Liver (tissue), 9 donors: ENCODE data around the gene CCDC91. TPM values are rescaled to one million over a fixed set of nuclear protein-coding genes. Genes with fewer than 3 reads are reported as not detected.

ENCODE experiments used
- DNase-seq: peaks from one replicate; pipeline ENCODE4 v3.0.0-alpha.2; 2017; ENCODE audit warnings: low spot score
- H3K27ac ChIP-seq, 2 donors: one replicate each; pipeline ENCODE4 v1.7.0; 2013; ENCODE audit warnings: inconsistent platforms in 2 of 2, low read length in 2 of 2, control low read depth in 1 of 2, low read depth in 1 of 2, mild to moderate bottlenecking in 1 of 2
- H3K27me3 ChIP-seq, 4 donors: one replicate each; pipeline versions ENCODE4 v1.6.1 to v1.7.0; 2013; ENCODE audit warnings: low read length in 3 of 4, inconsistent platforms in 1 of 4, mild to moderate bottlenecking in 1 of 4, moderate library complexity in 1 of 4; ENCODE audit not compliant: control insufficient read depth in 4 of 4, insufficient read depth in 4 of 4
- H3K36me3 ChIP-seq, 4 donors: one replicate each; pipeline versions ENCODE4 v1.6.1 to v1.7.0; 2013; ENCODE audit warnings: low read length in 3 of 4, mild to moderate bottlenecking in 3 of 4, low read depth in 1 of 4, moderate library complexity in 1 of 4; ENCODE audit not compliant: control insufficient read depth in 4 of 4, insufficient read depth in 3 of 4
- H3K4me1 ChIP-seq, 4 donors: one replicate each; pipeline versions ENCODE4 v1.6.1 to v1.7.0; 2013; ENCODE audit warnings: low read length in 3 of 4, mild to moderate bottlenecking in 3 of 4, moderate library complexity in 1 of 4; ENCODE audit not compliant: control insufficient read depth in 4 of 4, insufficient read depth in 4 of 4
- H3K4me3 ChIP-seq, 3 donors: one replicate each; pipeline versions ENCODE4 v1.6.1 to v1.7.0; 2013; ENCODE audit warnings: low read length in 3 of 3, control low read depth in 1 of 3, low read depth in 1 of 3, mild to moderate bottlenecking in 1 of 3
- H3K9ac ChIP-seq, 2 donors: one replicate each; pipeline ENCODE4 v1.7.0; 2013; ENCODE audit warnings: low read length in 2 of 2, mild to moderate bottlenecking in 2 of 2, moderate library complexity in 2 of 2, control low read depth in 1 of 2, low read depth in 1 of 2
- H3K9me3 ChIP-seq, 4 donors: one replicate each; pipeline versions ENCODE4 v1.6.1 to v1.7.0; 2013; ENCODE audit warnings: low read length in 3 of 4; ENCODE audit not compliant: control insufficient read depth in 4 of 4
- ATF3 ChIP-seq: IDR thresholded peaks from 2 replicates; pipeline ENCODE4 v1.6.1; 2016; ENCODE audit warnings: antibody characterized with exemption
- CTCF ChIP-seq: fragments of 150-350 bp; IDR thresholded peaks from 2 replicates; pipeline ENCODE4 v1.5.1; 2017; ENCODE audit warnings: improper control_type of control experiment, low read depth, low read length; ENCODE audit not compliant: missing input control
- EGR1 ChIP-seq, 2 donors: IDR thresholded peaks; 2 replicates each; pipeline ENCODE4 v1.6.1; 2016 to 2018; ENCODE audit warnings: antibody characterized with exemption in 2 of 2, low read depth in 2 of 2
- FOXA1 ChIP-seq: IDR thresholded peaks from 2 replicates; pipeline ENCODE4 v1.6.1; 2016; ENCODE audit warnings: antibody characterized with exemption
- GABPA ChIP-seq, 2 donors: IDR thresholded peaks in 1 of 2; conservative IDR thresholded peaks in 1 of 2; 2 replicates each; pipeline ENCODE4 v1.6.1; 2016; ENCODE audit warnings: antibody characterized with exemption in 2 of 2, mild to moderate bottlenecking in 1 of 2, moderate library complexity in 1 of 2
- HNF4A ChIP-seq, 2 donors: conservative IDR thresholded peaks; 2 replicates each; pipeline ENCODE4 v1.6.1; 2016; ENCODE audit warnings: antibody characterized with exemption in 2 of 2, mild to moderate bottlenecking in 2 of 2
- HNF4G ChIP-seq: IDR thresholded peaks from 2 replicates; pipeline ENCODE4 v1.6.1; 2016; ENCODE audit warnings: antibody characterized with exemption
- JUND ChIP-seq, 2 donors: IDR thresholded peaks; 2 replicates each; pipeline ENCODE4 v1.6.1; 2016; ENCODE audit warnings: antibody characterized with exemption in 2 of 2
- MAX ChIP-seq: IDR thresholded peaks from 2 replicates; pipeline ENCODE4 v1.6.1; 2016; ENCODE audit warnings: antibody characterized with exemption
- NR2F2 ChIP-seq: IDR thresholded peaks from 2 replicates; pipeline ENCODE4 v1.6.1; 2016; ENCODE audit warnings: antibody characterized with exemption
- RAD21 ChIP-seq, 2 donors: IDR thresholded peaks; 2 replicates each; pipeline ENCODE4 v1.6.1; 2016; ENCODE audit warnings: antibody characterized with exemption in 2 of 2, mild to moderate bottlenecking in 2 of 2
- REST ChIP-seq: IDR thresholded peaks from 2 replicates; pipeline ENCODE4 v1.6.1; 2016; ENCODE audit warnings: antibody characterized with exemption, mild to moderate bottlenecking
- SP1 ChIP-seq: IDR thresholded peaks from 2 replicates; pipeline ENCODE4 v1.6.1; 2018; ENCODE audit warnings: antibody characterized with exemption, mild to moderate bottlenecking
- TAF1 ChIP-seq: conservative IDR thresholded peaks from 2 replicates; pipeline ENCODE4 v1.6.1; 2016; ENCODE audit warnings: antibody characterized with exemption, mild to moderate bottlenecking
- YY1 ChIP-seq: IDR thresholded peaks from 2 replicates; pipeline ENCODE4 v1.6.1; 2016; ENCODE audit warnings: antibody characterized with exemption, mild to moderate bottlenecking
- ZBTB33 ChIP-seq: IDR thresholded peaks from 2 replicates; pipeline ENCODE4 v1.6.1; 2016; ENCODE audit warnings: antibody characterized with exemption
- WGBS: extraction: QIAGEN DNeasy Blood & Tissue Kit; methylation state at CpG from one replicate; pipeline ENCODE4 v1.1.7; 2013; 5-methylcytosine and 5-hydroxymethylcytosine counted together
- polyA plus RNA-seq, 2 donors: library from polyadenylated mRNA; stranded (reverse) in 1 of 2; unstranded in 1 of 2; fragments of 200-250 nt in 1 of 2; fragments of >200 nt in 1 of 2; fragmentation: Nextera tagmentation in 1 of 2; extraction: Ambion mirVana in 1 of 2; gene quantifications; one replicate each; pipeline versions ENCODE4 v1.2.1 to v1.2.3, GENCODE V29; 2013 to 2015
- total RNA-seq, 2 donors: library from RNA; depleted of rRNA; stranded (reverse); fragments of >200 nt; gene quantifications; one replicate each; pipeline ENCODE4 v1.2.3, GENCODE V29; 2014
- donor health status: healthy.
- donor health status: healthy.
- donor health status: healthy.
- donor health status: healthy.
- donor health status: healthy.

Gene CCDC91
- total and polyA plus RNA-seq, 4 donors, result 8.4 to 29.0 (median 15.1) TPM

GRCh38 chr12:28253161-28253641 is 62.9 kb downstream of the CCDC91 start:
- TF ChIP-seq EGR1 (IDR thresholded peaks at IDR 0.05; ENCODE audit: low read depth in 2 of 2) (no peak), MAX (no peak), NR2F2 (no peak), ZBTB33 (no peak), FOXA1 (no peak), JUND (IDR thresholded peaks at IDR 0.05) (no peak), RAD21 (IDR thresholded peaks at IDR 0.05) (no peak), TAF1 (no peak), GABPA (IDR thresholded peaks at IDR 0.05 in 1 of 2, conservative IDR thresholded peaks at IDR 0.05 in 1 of 2) (no peak), CTCF (no peak)
- Histone ChIP-seq H3K27ac (no peak overlapping the region), H3K36me3 (no peaks in the 10 kb centered on the region), H3K9ac (no peak overlapping the region), H3K9me3 (no peaks in the 10 kb centered on the region), H3K4me3 (no peak overlapping the region), H3K4me1 (no peaks in the 10 kb centered on the region), H3K27me3 (no peaks in the 10 kb centered on the region)
- no peak for DNase-seq
- WGBS, result 87% methylated on average over 3 of the region's 3 CpGs

GRCh38 chr12:28257411-28257810 is 67.2 kb downstream of the CCDC91 start:
- Histone ChIP-seq H3K9me3 (no peaks in the 10 kb centered on the region), H3K4me3 (no peak overlapping the region), H3K27ac (no peak overlapping the region), H3K9ac (no peak overlapping the region), H3K27me3 (no peaks in the 10 kb centered on the region), H3K4me1 (no peaks in the 10 kb centered on the region), H3K36me3 (no peaks in the 10 kb centered on the region)
- DNase-seq, result no peak
- TF ChIP-seq GABPA (IDR thresholded peaks at IDR 0.05 in 1 of 2, conservative IDR thresholded peaks at IDR 0.05 in 1 of 2) (no peak), EGR1 (IDR thresholded peaks at IDR 0.05; ENCODE audit: low read depth in 2 of 2) (no peak), CTCF (no peak), SP1 (no peak), MAX (no peak), ZBTB33 (no peak), REST (no peak), FOXA1 (no peak), HNF4A (conservative IDR thresholded peaks at IDR 0.05) (no peak), NR2F2 (no peak), TAF1 (no peak), YY1 (no peak), RAD21 (IDR thresholded peaks at IDR 0.05) (no peak), ATF3 (no peak), JUND (IDR thresholded peaks at IDR 0.05) (no peak), HNF4G (no peak)
